K562 (cell line): Measurements from ENCODE around the gene CLTA. TPM values are rescaled to one million over a fixed set of nuclear protein-coding genes. Genes with fewer than 3 reads are reported as not detected.

ENCODE experiments used
- ATAC-seq: fragments of 200-7000 bp; cut with Tn5 transposase; 3 replicates; pipeline ENCODE4 v1.9.1; 2020; ENCODE audit warnings: moderate library complexity
- BruUV-seq: library from RNA; stranded (reverse); fragments of 400-500 nt; replicated peaks from 2 replicates; lab custom pipeline; 2021; lab: Mats Ljungman, UMichigan
- CTCF ChIA-PET: fragments of 300-600 bp; formaldehyde crosslinking; extraction: SDS; loops from one replicate; lab custom pipeline; 2021; ENCODE audit warnings: low intra/inter-chr PET ratio; lab: Yijun Ruan, JAX
- POLR2A ChIA-PET: fragments of 300-600, 350-650 bp; sonication (Branson Sonifier 250); formaldehyde crosslinking; extraction: SDS; loops from one replicate; lab custom pipeline; 2021; ENCODE audit warnings: antibody characterized with exemption, inconsistent platforms; lab: Yijun Ruan, JAX
- DNase-seq, 4 experiments: peaks; one replicate each; pipeline versions ENCODE4 v3.0.0 to v3.0.0-alpha.2; 2011 to 2018; ENCODE audit warnings: low spot score in 3 of 4, mixed read lengths in 3 of 4; ENCODE audit errors: extremely low read depth in 1 of 4
- FAIRE-seq: peaks from 2 replicates; lab custom pipeline; 2011; peaks lifted over from hg19 to GRCh38; lab: Jason Lieb, UNC
- H2AFZ ChIP-seq: 2 replicates; pipeline ENCODE4 v1.6.0; 2011; ENCODE audit warnings: low read depth, low read length, control low read depth, inconsistent platforms
- H3K27ac ChIP-seq: fragments of 200-600 bp; 3 replicates; pipeline ENCODE4 v1.8.0; 2011; ENCODE audit warnings: low read depth, mild to moderate bottlenecking, control low read depth, inconsistent platforms, low read length, moderate library complexity, mixed read lengths; ENCODE audit errors: extremely low read depth
- H3K27me3 ChIP-seq, 2 experiments: fragments of 300-600 bp in 1 of 2; 2 replicates in 1 of 2; 3 replicates in 1 of 2; pipeline versions ENCODE4 v1.6.0 to v1.8.0; 2011; ENCODE audit warnings: inconsistent platforms in 2 of 2, low read length in 2 of 2, mild to moderate bottlenecking in 1 of 2, mixed read lengths in 1 of 2, moderate library complexity in 1 of 2; ENCODE audit not compliant: control insufficient read depth in 2 of 2, insufficient read depth in 2 of 2
- H3K36me3 ChIP-seq: fragments of 300-600 bp; 3 replicates; pipeline ENCODE4 v1.8.0; 2011; ENCODE audit warnings: mild to moderate bottlenecking, low read length, inconsistent platforms; ENCODE audit not compliant: control insufficient read depth, insufficient read depth
- H3K4me1 ChIP-seq, 2 experiments: fragments of 200-600 bp in 1 of 2; replicated peaks in 1 of 2; 2 replicates in 1 of 2; 3 replicates in 1 of 2; pipeline versions ENCODE4 v1.5.1 to v1.8.0; 2011; ENCODE audit warnings: inconsistent platforms in 2 of 2, low read length in 2 of 2, mild to moderate bottlenecking in 1 of 2, mixed read lengths in 1 of 2, moderate library complexity in 1 of 2; ENCODE audit not compliant: control insufficient read depth in 2 of 2, insufficient read depth in 2 of 2
- H3K4me2 ChIP-seq: 2 replicates; pipeline ENCODE4 v1.6.1; 2011; ENCODE audit warnings: low read length, control low read depth, inconsistent platforms, mixed read lengths; ENCODE audit not compliant: insufficient read depth
- H3K4me3 ChIP-seq: fragments of 200-600 bp; sonication (generic), shearing (Covaris generic); 2 replicates; pipeline ENCODE4 v1.5.1; 2016; ENCODE audit warnings: control low read depth, inconsistent platforms
- H3K79me2 ChIP-seq: fragments of 200-600 bp; 3 replicates; pipeline ENCODE4 v1.8.0; 2011; ENCODE audit warnings: low read length, inconsistent platforms; ENCODE audit not compliant: control insufficient read depth, insufficient read depth
- H3K9ac ChIP-seq, 2 experiments: 2 replicates each; pipeline versions ENCODE4 v1.6.0 to v1.6.1; 2011; ENCODE audit warnings: low read depth in 2 of 2, low read length in 2 of 2, control low read depth in 1 of 2, inconsistent platforms in 1 of 2, mild to moderate bottlenecking in 1 of 2, mixed read lengths in 1 of 2; ENCODE audit not compliant: insufficient read depth in 1 of 2
- H3K9me1 ChIP-seq: one replicate; pipeline ENCODE4 v1.6.0; 2011; ENCODE audit warnings: inconsistent platforms, mild to moderate bottlenecking, low read length, moderate library complexity; ENCODE audit not compliant: control insufficient read depth, insufficient read depth
- H3K9me3 ChIP-seq: replicated peaks from 2 replicates; pipeline ENCODE4 v1.5.1; 2011; ENCODE audit warnings: low read depth, low read length, inconsistent platforms; ENCODE audit not compliant: control insufficient read depth, insufficient read depth
- H4K20me1 ChIP-seq: replicated peaks from 2 replicates; pipeline ENCODE4 v1.6.1; 2011; ENCODE audit warnings: low read length, inconsistent platforms, mixed read lengths; ENCODE audit not compliant: control insufficient read depth, insufficient read depth
- BRF1 ChIP-seq: IDR thresholded peaks from 3 replicates; pipeline ENCODE4 v1.6.1; 2011; ENCODE audit warnings: borderline replicate concordance, mild to moderate bottlenecking; ENCODE audit not compliant: insufficient read length; ENCODE audit errors: extremely low read depth
- GTF2B ChIP-seq: IDR thresholded peaks from 2 replicates; pipeline ENCODE4 v1.6.1; 2011; ENCODE audit not compliant: insufficient read length; ENCODE audit errors: extremely low read depth
- HIVEP1 ChIP-seq: fragments of 250-450 bp; sonication (Bioruptor Pico); IDR thresholded peaks from 2 replicates; pipeline ENCODE4 v1.4.0; 2020; ENCODE audit warnings: mild to moderate bottlenecking
- MAFG ChIP-seq: fragments of 450-650 bp; conservative IDR thresholded peaks from 2 replicates; pipeline ENCODE4 v1.6.1; 2016; ENCODE audit warnings: missing genetic modification characterization, missing compliant biosample characterization
- POLR3G ChIP-seq: IDR thresholded peaks from 2 replicates; pipeline ENCODE4 v1.6.1; 2011; ENCODE audit not compliant: insufficient read length, insufficient replicate concordance; ENCODE audit errors: extremely low read depth
- RBM15 ChIP-seq: fragments of 200-400 bp; formaldehyde crosslinking; IDR thresholded peaks from 2 replicates; pipeline ENCODE4 v1.6.1; 2018; ENCODE audit warnings: mild to moderate bottlenecking, low read length, moderate library complexity; ENCODE audit not compliant: insufficient read depth
- STAT5A ChIP-seq: IDR thresholded peaks from 2 replicates; pipeline ENCODE4 v1.6.1; 2012; ENCODE audit warnings: low read length, inconsistent platforms, borderline replicate concordance
- TEAD4 ChIP-seq, 2 experiments: sonication (generic) in 1 of 2; formaldehyde crosslinking in 1 of 2; IDR thresholded peaks; 2 replicates each; pipeline versions ENCODE4 v1.6.1 to v1.8.0; 2012 to 2022; ENCODE audit warnings: borderline replicate concordance in 1 of 2, inconsistent platforms in 1 of 2, low read length in 1 of 2, mild to moderate bottlenecking in 1 of 2, missing genetic modification reagents in 1 of 2
- ZBED1 ChIP-seq: IDR thresholded peaks from 2 replicates; pipeline ENCODE4 v1.6.1; 2014
- ZNF24 ChIP-seq: fragments of 450-650 bp; IDR thresholded peaks from 2 replicates; pipeline ENCODE4 v1.6.1; 2016
- ZNF518B ChIP-seq: fragments of 250-450 bp; sonication (Bioruptor Pico); IDR thresholded peaks from 2 replicates; pipeline ENCODE4 v1.5.0; 2021; ENCODE audit warnings: mild to moderate bottlenecking, moderate library complexity
- ZNF609 ChIP-seq: sonication (generic); formaldehyde crosslinking; IDR thresholded peaks from 2 replicates; pipeline ENCODE4 v1.8.1; 2023; ENCODE audit warnings: missing genetic modification reagents, mild to moderate bottlenecking, borderline replicate concordance
- ZNF77 ChIP-seq: fragments of 250-450 bp; sonication (Bioruptor Pico); IDR thresholded peaks from 2 replicates; pipeline ENCODE4 v1.5.0; 2020
- ZSCAN29 ChIP-seq: fragments of 450-650 bp; IDR thresholded peaks from 2 replicates; pipeline ENCODE4 v1.6.1; 2017
- WGBS: fragments of 100-300 bp; shearing (Covaris generic); methylation state at CpG from one replicate; pipeline ENCODE4 v1.1.6; 2016; ENCODE audit warnings: low coverage, mixed read lengths; ENCODE audit not compliant: insufficient coverage; ENCODE audit errors: missing lambda C conversion rate; 5-methylcytosine and 5-hydroxymethylcytosine counted together
- in situ Hi-C: fragments of 300-500 bp; cut with MboI; formaldehyde crosslinking; loops from 4 replicates; pipeline ENCODE4 v1.15.0; 2018; ENCODE audit warnings: inconsistent platforms, mixed read lengths
- intact Hi-C: fragments of 100-400 bp; cut with micrococcal nuclease; formaldehyde crosslinking; loops from 2 replicates; pipeline ENCODE4 v1.14.2; 2022
- polyA plus RNA-seq, 8 experiments: library from polyadenylated mRNA; depleted of rRNA in 4 of 8; stranded (reverse) in 5 of 8; unstranded in 3 of 8; fragments of >200 nt; fragmentation: Nextera tagmentation in 2 of 8; fragmentation: Illumina TruSeq in 1 of 8; extraction: Ambion mirVana in 2 of 8; extraction: Trizol in 1 of 8; gene quantifications; 2 replicates each; pipeline versions ENCODE4 v1.2.1 to v1.2.3, GENCODE V29; 2011 to 2014; ENCODE audit warnings: inconsistent platforms in 1 of 8, missing spikeins in 1 of 8
- total RNA-seq, 7 experiments: library from RNA; depleted of rRNA in 6 of 7; stranded (reverse); fragments of >200 nt in 6 of 7; fragmentation: Illumina TruSeq in 2 of 7; extraction: Trizol in 2 of 7; gene quantifications; 2 replicates each; pipeline versions ENCODE4 v1.2.1 to v1.2.3, GENCODE V29; 2011 to 2021; ENCODE audit warnings: low replicate concordance in 1 of 7

CLTA gene
- total and polyA plus RNA-seq, 9 of the 15 experiments (the other 6 are each of a cell fraction or from before 2014, with no cell fraction given): 37.8 to 219 (median 144) TPM

GRCh38 chr9:36193023-36193422 is 2.3 kb downstream of the CLTA start:
- POLR2A ChIA-PET: interaction anchor here (1.1 to 2.0 kb wide), 3 partner anchors 8 to 25 kb away, joined by 3 to 8 read pairs (median 5); no protein-coding TSS in a partner anchor
- no peak for TF ChIP-seq ZNF609 (CRISPR knock-in tag)
- no peak for TF ChIP-seq ZNF24
- no peak for TF ChIP-seq HIVEP1
- TF ChIP-seq GTF2B: no peak
- no peak for TF ChIP-seq ZBED1
- TF ChIP-seq ZSCAN29: no peak
- no peak for TF ChIP-seq ZNF518B
- TF ChIP-seq ZNF77 (CRISPR knock-in tag): no peak
- TF ChIP-seq RBM15: no peak
- no peak for TF ChIP-seq BRF1
- TF ChIP-seq STAT5A: no peak
- 0 out of 2 replicates have a peak, but pooled peaks have one; percentile 39 for TF ChIP-seq MAFG (tag)
- no peak for TF ChIP-seq TEAD4 (IDR thresholded peaks at IDR 0.05; ENCODE audit: low read length)
- TF ChIP-seq TEAD4 (CRISPR knock-in tag; IDR thresholded peaks at IDR 0.05; ENCODE audit: borderline replicate concordance): no peak
- no peak for TF ChIP-seq POLR3G

More at GRCh38 chr9:36193023-36193422, 2.3 kb downstream of the CLTA start:
- CTCF ChIA-PET: no interaction called here
- no peak overlapping the region for H3K27ac ChIP-seq
- DNase-seq (no peak), ATAC-seq (no peak), FAIRE-seq (no peak)
- H3K27me3 ChIP-seq: no peaks in the 10 kb centered on the region
- peak overlapping the region; percentile 48 to 96; a peak in 2 of 4 replicates for H3K9ac ChIP-seq
- H3K9me3 ChIP-seq: no peaks in the 10 kb centered on the region
- intact Hi-C loops (no loop called here), in situ Hi-C loops (no loop called here)
- H3K36me3 ChIP-seq: peaks cover 40% of the 10 kb centered on the region; the same call in 2 of the 3 replicates
- H3K4me3 ChIP-seq: peak overlapping the region; percentile 97; the same call in 1 of the 2 replicates
- H3K4me1 ChIP-seq: peaks cover 3 to 12% of the 10 kb centered on the region in 2 experiments; a peak in 4 of 5 replicates
- H3K79me2 ChIP-seq: peaks cover 52% of the 10 kb centered on the region
- peak overlapping the region; percentile 87 for H3K4me2 ChIP-seq
- peaks cover 28% of the 10 kb centered on the region for H4K20me1 ChIP-seq
- no peaks in the 10 kb centered on the region for H3K9me1 ChIP-seq
- H2AFZ ChIP-seq: no peak overlapping the region
- no TSS peak for BruUV-seq
- WGBS: 81% methylated on average over 3 of the region's 3 CpGs
